ENCODE results near the gene SHROOM3.
A peak's percentile ranks its signal among the peaks of the same experiment; 100 is the strongest.

SHROOM3 gene

GRCh38 chr4:76733068-76733771, 298.2 kb downstream of the SHROOM3 start:
- DNase-seq = no peak

- DNase-seq = no peak
Observed at GRCh38 chr4:76736414-76736813, 301.4 kb downstream of the SHROOM3 start.

GRCh38 chr4:76737180-76737579, 302.2 kb downstream of the SHROOM3 start:
- DNase-seq = no peak

- no peak for DNase-seq
Observed at GRCh38 chr4:76737771-76738085, 302.7 kb downstream of the SHROOM3 start.

- DNase-seq = peak; percentile 53
Observed at GRCh38 chr4:76738086-76738931, 303.3 kb downstream of the SHROOM3 start.

- DNase-seq = no peak
Observed at GRCh38 chr4:76740192-76740591, 305.2 kb downstream of the SHROOM3 start.

GRCh38 chr4:76740866-76741662, 306.0 kb downstream of the SHROOM3 start:
- no peak for DNase-seq

GRCh38 chr4:76741663-76742020, 306.6 kb downstream of the SHROOM3 start:
- no peak for DNase-seq

- no peak for DNase-seq
Observed at GRCh38 chr4:76744241-76744921, 309.4 kb downstream of the SHROOM3 start.

GRCh38 chr4:76745240-76745639, 310.2 kb downstream of the SHROOM3 start:
- DNase-seq = no peak

GRCh38 chr4:76747563-76747962, 312.5 kb downstream of the SHROOM3 start:
- no peak for DNase-seq

- DNase-seq = peak; percentile 37
Observed at GRCh38 chr4:76748649-76749048, 313.6 kb downstream of the SHROOM3 start.

GRCh38 chr4:76749355-76749754, 314.3 kb downstream of the SHROOM3 start:
- DNase-seq = no peak

GRCh38 chr4:76750716-76751115, 315.7 kb downstream of the SHROOM3 start:
- no peak for DNase-seq

GRCh38 chr4:76751612-76752343, 316.7 kb downstream of the SHROOM3 start:
- DNase-seq = no peak

- DNase-seq = no peak
Observed at GRCh38 chr4:76752861-76753501, 318.0 kb downstream of the SHROOM3 start.

- no peak for DNase-seq
Observed at GRCh38 chr4:76753814-76754213, 318.8 kb downstream of the SHROOM3 start.

- DNase-seq = no peak
Observed at GRCh38 chr4:76754439-76754838, 319.4 kb downstream of the SHROOM3 start.

- DNase-seq = no peak
Observed at GRCh38 chr4:76755756-76756155, 320.7 kb downstream of the SHROOM3 start.

- no peak for DNase-seq
Observed at GRCh38 chr4:76756416-76756815, 321.4 kb downstream of the SHROOM3 start.

- no peak for DNase-seq
Observed at GRCh38 chr4:76757418-76757939, 322.4 kb downstream of the SHROOM3 start.

Measured in stimulated activated CD4-positive, alpha-beta T cell treated with anti-CD3 and anti-CD28 coated beads, Interleukin-15, amount 100 ng/mL, for 24 hours (primary cell).